Activated CD4-positive, CD25-positive, alpha-beta regulatory T cell (primary cell): Measurements from ENCODE around the gene PTPRM.
"Not testable (repeated sequence)": the region's sequence is repeated elsewhere in the genome, so short reads cannot be mapped to it uniquely, and the experiment has no call there.

Experiments used
- DNase-seq, 4 experiments: peaks; one replicate each; lab custom pipeline; 2025; lab: John Stamatoyannopoulos, UW

PTPRM gene

DNA sequence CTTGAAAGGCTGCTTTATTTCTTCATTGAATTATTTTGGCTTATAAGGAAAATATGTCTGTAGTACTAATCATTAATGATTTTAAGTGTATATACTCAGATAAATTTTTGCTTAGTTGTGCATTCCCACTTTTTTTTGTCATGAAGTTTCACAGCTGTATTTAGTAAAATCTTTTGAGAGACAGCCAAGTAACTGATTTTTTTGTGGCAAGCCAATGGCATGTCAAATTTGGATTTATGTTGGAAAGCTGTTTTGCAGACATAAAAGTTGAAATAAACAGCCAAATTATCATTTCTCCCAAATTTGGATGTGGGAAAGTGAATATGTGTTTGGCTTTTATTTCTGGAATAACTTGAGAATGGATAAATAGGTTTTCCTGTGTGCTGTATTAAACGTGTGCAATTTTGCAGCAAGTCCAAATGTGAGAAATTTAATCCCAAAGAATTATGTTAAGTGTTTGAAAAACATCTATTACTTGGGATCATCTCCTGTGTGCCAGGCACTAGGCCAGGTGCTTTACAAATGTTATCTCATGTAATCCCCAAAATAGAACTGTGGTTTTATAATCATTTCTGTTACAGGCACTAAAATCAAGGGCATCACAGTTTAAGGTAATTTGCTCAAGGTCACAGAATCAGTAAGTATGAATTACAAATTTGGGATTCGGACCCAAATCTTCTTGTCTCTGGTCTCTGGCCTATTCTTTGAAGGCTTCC lies 160.4 kb downstream of the PTPRM start:
- DNase-seq: no peak

DNA sequence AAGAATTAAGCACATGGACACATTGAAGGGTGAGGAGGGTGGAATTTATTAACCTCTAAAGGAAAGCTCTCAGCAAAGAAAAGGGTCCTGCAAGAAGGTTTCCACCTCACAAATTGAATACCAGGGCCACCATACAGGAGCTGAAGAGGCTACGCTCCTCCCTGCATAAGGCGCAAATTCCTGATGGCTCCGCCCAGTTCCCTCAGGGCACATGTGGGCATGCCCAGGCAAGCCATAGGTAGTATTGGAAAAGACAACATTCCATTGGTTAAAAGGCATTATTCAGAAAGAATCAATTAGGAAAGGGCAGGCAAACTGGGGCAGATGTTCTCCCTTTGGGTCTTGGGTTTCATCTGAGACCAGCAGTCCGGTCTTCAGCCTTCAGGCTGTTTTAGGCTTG lies 161.2 kb downstream of the PTPRM start:
- DNase-seq: no peak

DNA sequence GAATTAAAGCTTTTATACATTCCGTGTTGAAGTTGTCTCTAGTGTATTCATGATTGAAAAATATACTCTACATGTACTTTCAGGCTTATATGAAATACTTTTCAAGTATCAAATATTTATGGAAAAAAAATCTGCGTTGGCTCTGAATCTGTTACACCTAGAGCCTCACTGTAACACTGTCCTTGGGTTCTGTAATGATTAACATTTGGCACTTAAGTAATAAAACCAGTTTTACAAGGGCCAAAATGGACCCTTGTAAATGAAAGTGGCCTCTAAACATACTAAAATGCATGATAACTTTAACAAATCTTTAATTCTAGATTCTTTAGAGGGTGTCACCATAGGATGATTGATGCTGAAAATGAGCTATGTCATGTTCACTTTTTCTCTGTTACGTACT lies 162.8 kb downstream of the PTPRM start:
- no peak for DNase-seq

DNA sequence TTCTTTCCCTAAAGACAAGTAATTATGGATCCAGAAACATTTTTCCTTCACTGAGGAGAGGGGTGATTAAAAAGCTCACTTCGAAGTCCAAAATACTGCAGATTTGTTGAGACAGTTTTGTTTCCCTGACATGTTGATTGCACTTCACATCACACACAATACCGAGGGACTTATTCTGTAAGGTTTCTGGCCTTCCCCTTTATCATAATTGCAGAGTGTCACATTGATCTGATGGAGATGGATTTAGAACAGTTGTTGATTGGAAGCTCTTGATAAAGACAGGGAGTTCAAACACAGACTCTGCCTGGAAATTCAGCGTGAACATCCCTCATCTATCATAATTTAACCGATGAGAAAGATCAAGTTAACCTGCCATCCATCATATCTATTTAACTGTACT lies 163.6 kb downstream of the PTPRM start:
- DNase-seq: no peak

DNA sequence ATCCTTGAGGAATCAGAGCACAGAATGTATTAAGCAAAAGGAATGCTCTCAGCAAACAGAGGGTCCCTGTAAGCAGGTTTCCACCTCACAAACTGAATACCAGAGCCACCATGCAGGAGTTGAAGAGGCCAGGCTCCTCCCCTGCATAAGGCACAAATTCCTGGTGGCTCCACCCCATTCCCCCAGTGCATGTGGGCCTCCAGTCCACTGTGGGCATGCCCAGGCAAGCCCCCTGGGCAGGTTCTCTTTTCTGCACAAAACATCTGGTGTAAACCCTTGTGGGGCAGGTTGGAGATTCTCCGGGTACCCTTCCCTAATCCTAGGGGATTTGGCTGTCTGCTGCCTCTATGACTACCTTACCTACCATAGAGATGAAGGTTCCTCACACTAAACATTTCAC lies 166.5 kb downstream of the PTPRM start:
- no peak for DNase-seq

DNA sequence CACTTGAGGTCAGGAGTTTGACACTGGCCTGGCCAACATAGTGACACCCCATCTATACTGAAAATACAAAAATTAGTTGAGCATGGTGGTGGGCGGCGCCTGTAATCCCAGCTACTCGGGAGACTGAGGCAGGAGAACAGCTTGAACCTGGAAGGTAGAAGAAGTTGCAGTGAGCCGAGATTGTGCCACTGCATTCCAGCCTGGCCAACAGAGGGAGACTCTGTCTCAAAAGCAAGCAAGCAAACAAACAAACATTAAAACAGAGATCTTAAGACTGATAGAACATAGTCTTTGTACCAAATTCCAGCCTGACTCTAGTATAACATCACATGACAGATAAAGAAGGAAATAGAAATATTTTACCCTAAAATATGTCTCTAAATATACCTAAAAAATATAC lies 168.1 kb downstream of the PTPRM start:
- DNase-seq: no peak

DNA sequence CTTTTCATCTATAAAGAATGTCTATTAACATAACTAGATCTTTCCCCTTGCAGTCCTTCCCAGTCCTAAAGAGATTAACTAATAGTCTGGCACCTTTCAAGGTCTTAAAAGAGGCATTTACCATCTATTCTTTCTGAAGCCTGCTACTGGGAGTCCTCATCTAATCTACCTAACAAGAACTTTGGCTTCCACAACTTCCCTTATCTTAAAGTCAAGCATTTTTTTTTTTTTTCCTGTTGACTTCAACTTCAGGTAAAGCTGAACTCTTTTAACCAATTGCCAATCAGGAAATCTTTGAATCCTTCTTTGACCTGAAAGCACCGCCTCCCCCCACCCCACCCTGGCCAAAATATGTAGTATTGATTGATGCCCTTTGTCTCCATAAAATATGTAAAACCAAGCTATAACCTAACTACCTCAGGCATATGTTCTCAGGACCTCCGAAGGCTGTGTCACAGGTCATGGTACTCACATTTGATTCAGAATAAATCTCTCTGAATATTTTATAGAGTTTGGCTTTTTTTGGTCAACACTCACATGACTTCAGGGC lies 168.6 kb downstream of the PTPRM start:
- DNase-seq: no peak

DNA sequence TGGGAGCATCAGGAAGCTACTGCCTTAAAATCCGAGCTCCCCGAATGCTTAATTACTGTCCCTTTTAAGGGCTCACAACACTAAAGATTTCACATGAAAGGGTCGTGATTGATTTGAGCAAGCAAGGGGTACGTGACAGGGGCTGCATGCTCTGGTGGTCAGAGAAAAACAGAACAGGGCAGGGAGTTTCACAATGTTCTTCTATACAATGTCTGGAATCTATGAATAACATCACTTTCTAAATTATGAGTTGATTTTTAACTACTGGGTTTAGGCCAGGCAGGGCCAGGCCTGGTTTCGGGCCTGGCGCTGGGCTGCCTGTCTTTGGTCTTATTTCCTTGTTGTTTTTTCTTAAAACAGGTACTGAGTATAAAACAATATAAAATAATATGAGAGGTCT lies 169.4 kb downstream of the PTPRM start:
- not testable (repeated sequence) for DNase-seq

DNA sequence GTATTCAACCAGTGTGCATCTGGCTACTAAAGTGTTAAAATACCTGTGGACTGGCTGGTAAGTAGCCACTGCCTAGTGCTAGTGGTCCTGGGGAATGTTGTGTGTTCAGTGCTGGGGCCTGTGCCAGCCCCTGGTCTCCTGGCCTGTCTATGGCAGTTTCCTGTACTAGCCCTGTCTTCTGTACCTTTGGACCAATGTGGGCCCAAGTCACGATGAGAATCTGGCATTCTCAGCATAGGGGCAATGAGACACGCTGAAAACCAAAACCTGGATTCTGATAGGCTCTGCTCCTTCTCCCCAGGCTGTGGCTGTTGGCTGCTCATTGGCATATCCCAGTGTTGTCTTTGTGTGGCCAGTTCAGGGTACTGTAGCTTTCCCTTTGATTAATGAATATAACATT lies 170.4 kb downstream of the PTPRM start:
- DNase-seq: no peak

DNA sequence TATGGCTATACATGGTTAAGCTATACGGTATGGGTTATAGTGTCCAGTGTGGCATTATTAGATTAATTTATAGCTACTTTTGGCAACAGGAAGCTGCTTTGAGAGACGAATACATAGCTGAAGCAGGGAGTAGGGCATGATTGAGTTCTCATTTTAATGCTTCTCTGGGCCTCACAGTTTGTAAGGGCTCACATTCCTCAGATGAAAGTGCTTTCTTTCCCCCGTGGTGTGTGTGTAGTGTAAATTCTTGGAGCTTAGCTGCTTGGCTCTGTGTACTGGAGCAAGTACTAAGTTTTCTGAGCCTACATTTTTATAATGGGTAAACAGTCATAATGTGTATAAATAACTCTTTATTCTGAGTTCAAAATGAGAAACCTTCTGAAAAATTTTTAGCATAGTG lies 173.7 kb downstream of the PTPRM start:
- DNase-seq: no peak

DNA sequence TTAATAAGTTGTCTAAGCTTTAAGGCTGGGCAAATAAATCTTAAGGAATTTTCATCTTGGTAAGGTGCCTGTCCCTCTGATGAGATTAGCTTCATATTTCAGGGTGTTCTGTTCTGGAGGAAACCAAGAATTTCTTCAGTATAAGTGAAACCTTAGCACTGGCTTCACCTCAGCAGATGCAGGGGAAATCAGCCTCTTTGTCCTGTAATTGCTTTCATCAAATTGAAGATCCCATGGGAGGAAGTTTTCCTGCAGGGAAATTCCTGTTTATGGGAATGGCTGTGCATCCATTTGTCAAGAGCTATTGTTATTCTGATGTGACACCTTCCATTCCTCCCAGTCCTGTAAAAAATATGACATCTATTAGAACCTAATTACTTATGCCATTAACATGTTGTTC lies 174.5 kb downstream of the PTPRM start:
- DNase-seq: no peak

DNA sequence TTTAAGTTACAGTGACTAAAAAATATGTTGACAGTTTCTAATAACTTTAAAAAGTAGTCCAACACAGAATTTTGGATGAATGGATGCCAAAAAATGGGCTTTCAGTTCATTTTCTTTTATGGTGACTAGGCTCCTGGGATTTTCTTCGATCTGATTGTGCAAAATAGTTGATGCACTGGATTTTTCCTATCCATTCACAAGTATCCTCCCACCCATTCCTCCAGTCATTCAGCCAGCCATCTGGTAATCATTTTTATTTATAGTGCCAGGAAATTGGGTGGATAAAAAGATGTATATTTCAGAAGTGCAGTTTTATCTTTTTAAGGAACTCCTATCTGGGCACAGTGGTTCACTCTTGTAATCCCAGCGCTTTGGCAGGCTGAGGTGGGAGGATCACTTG lies 175.1 kb downstream of the PTPRM start:
- no peak for DNase-seq

DNA sequence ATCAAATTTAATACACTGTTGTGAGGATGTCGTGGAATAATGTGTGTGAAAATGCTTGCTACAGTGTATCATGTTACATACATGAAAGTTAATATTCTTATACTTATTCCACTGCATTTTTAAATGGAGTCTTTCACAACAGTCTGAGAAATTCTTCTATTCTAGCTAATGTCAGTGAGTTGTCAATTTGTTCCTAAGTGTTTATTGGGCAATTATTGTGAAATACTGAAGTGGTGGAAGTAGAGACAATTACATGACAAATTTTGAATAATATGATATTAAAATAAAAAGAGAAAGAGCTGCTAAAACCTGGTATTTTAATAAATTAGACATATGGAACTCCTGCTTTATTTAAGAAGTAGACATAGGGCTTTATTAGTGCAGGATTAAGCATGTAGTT lies 176.1 kb downstream of the PTPRM start:
- no peak for DNase-seq

DNA sequence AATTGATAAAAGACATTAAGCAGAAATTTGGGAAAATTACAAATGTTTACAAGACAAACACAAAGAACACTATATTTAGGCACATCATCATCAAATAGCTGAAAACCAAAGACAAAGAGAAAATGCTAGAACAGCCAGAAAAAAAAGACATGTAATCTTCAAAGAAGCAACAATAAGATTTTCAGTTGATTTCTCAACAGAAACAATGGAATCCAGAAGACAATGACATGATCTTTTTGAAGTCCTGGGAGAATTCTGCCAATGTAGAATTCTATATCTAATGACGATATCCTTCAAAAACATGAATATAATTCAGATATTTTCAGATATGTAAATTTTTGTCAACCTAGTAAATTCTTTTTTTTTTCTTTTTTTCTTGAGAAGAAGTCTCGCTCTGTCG lies 179.0 kb downstream of the PTPRM start:
- no peak for DNase-seq

DNA sequence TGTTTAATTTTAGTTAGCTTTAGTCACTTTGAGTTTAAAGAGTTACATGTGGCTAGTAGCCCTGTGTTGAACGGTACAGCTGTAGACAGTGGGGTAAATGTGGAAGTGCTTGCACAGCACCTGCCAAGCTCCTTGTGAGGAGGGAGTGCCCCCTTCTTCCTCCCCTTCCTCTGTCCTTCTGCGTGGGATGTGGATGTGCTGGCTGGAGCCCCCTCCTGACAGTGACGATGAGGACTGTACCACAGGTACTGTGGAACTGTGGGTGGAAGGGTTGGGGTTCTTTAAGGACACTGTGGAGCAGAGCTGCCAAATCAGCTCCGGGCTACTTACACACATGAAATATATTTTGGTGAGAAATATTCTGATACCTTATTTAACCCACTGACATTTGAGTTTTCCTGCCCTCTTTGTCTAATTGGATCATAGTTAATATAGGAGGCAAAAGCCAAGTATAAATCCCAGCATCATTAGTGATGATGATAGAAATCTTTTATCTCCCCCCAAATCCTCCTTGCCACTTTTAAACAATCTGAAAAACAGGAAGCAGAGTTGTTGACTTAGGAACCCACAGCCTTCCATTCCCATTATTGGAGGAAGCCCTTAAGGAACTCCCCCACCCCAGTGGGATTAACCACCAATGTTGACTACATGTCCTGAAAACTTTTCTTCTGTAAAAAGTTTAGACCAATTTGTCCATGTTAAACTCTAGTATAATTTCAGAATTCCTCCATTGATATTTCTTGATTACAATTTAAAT lies 181.3 kb downstream of the PTPRM start:
- no peak for DNase-seq

DNA sequence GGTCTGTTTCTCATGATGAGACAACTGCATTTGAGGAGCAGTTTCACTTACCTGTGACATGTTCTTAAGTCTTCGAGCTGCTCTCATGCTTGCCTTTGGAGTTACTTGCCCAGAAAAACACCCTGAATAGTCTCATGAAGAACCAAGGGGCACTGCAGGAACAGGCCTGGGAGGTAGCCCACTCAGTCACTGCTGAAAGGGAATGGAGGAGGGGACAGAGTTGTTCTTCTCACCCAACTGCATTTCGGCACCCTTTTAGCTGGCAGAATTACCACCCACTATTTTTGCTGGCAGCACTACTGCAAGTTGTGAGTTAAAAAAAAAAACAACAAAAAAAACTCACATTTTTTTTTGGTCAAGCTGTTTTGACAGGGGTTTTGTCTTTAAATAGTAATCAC lies 181.9 kb downstream of the PTPRM start:
- DNase-seq: no peak

DNA sequence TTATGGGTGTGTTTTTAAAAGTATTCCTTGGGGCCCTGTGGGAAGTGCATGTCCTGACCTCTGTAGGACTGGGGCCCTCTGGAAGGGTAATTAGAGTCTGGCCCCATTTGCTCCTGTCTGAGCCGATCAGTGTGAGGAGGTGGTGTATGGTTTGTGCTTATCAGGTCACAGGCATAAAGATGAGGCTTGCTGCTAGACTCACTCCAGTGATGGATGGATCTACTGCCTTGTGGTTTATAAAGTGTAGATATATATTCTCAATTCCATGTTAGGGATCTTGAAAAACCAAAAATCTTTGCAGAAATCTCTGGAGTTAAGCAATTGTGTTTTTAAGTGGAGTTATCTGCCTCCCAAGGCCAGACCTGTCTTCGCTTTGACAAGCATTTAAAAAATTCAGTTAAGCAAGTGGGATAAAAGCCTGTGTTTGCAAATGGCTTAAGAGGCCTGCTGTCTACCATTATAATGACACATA lies 182.4 kb downstream of the PTPRM start:
- no peak for DNase-seq

DNA sequence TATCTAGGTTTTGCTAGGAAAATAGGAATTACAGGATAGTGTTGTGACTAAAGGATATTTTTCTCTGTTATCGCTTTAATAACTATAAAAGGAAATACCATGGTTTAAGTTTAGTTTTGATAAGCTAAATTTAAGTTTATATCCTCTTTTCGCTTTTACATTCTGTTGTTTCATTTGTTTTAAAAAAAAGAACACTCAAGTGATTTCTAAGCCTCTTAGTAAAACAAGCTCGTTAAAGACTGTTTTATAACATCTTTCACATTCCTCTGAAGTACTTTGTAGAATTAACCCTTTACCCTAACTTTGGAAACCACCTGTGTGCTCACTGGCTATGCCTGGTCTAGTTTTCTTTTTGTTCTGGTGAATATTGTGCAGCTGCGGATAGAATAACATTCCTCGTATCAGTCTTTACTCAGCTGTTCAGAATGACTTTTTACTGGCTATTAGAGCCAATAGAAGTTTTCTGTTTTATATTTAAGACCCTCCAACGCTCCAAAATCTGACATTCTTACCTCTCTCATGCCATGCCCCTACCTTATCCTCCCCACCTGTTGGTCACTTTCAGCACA lies 183.1 kb downstream of the PTPRM start:
- no peak for DNase-seq

DNA sequence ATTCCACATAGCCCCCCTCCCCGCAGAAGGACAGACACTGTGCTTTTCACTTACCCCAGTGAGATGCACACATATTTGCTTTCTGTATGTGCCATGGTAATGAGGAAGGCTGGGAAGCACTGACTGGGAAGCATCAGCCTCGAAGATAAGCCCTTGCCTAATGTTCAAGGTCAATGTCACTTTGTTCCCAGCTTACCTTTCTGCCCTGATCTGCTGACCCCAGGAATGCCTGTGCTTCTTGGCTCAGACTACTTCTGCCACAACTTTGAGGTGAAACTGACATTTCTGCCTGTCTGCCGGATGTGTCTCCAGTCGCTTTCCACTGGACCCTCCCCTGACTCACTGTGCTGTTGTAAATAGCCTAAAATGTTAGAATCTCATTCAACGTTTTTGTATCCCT lies 183.8 kb downstream of the PTPRM start:
- DNase-seq: no peak

DNA sequence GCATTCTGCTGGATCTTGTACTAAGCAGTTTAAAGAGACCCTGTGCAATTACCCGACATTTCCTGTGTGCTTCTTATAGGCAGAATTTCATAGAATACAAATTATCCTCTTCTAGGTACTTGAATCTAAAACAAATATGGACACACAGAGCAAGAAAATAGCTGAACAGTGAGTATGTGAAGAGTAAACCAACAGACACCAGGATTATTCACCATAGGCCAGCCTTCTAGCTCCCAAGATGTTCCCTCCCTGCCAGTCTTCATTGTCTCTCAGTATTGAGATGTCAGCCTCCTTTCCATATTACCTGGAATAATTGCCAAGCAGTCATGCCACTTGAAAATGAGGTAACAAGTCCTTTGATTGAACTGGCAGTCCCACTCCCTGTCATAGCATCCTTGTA lies 187.1 kb downstream of the PTPRM start:
- DNase-seq: no peak

DNA sequence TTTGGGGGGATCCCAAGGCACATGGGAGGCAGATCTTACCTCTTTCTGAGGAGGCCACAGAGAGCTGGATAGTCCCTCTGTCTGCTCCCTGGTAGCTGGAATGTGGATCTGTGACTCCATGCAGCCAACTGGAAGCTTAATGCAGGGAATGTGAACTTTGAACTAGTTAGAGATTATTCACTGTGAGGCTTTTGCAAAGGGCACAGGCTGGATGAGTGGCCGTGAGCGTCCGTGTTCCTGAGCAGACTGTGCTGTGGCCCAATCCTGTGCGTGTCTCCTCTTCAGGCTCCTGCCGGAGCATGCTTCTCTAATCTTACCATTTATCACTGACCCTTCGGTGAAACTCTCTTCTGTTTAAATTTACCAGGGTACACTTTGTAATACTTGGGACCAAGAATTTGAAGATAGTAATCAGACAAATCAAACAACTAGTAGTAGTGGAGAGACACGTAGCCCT lies 187.6 kb downstream of the PTPRM start:
- no peak for DNase-seq

DNA sequence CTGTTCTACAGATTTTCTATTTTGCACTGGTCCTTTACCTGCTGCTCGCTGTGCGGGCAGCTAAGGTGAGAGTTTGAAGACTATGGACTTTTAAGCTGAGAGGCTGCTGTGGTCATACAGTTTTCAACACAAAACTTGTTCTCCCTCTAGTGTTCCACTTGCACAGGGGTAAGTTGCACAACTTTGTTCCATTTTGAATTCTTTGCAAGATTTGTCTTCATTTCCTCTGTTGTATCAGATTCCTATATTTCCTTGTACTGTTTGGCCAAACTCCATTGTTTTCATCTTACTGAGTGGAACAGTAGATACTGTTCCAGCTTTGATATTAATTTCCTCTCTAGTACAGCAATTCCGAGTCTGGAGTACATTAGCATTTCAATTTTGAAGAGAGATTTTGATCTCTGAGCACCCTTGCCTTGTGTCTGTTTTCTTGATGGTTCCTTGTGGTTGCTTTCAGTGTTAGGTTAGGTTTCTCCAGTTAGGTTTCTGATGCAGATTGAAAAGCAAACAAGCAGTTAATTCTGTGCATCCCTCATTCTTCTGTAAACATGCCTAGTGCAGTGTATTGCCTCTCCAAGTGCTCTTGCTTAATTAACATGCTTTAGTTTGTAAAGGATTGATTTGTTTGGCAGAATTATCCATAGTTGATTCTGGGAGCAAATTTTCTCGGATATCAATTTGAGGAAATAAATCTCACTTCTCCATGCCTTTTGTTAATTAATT lies 188.8 kb downstream of the PTPRM start:
- DNase-seq: no peak
